Erythroblast (primary cell): ENCODE results near the gene EGFL8.

Experiments
- DNase-seq, 2 experiments: peaks; one replicate each; lab custom pipeline; 2025; lab: John Stamatoyannopoulos, UW
- GATA1 ChIP-seq: IDR thresholded peaks from 2 replicates; pipeline ENCODE4 v1.6.1; 2011; ENCODE audit warnings: low read depth, mild to moderate bottlenecking, control low read depth, low read length, moderate library complexity
- POLR2A ChIP-seq: IDR thresholded peaks from 2 replicates; pipeline ENCODE4 v1.6.1; 2011; ENCODE audit warnings: mild to moderate bottlenecking, low read length

The EGFL8 gene

GRCh38 chr6:32215617-32216016 lies 51.2 kb downstream of the EGFL8 start:
- DNase-seq: no peak
- TF ChIP-seq POLR2A: no peak
- no peak for TF ChIP-seq GATA1

GRCh38 chr6:32216285-32216684 lies 51.9 kb downstream of the EGFL8 start:
- no peak for TF ChIP-seq GATA1
- TF ChIP-seq POLR2A: no peak

GRCh38 chr6:32216998-32217397 lies 52.6 kb downstream of the EGFL8 start:
- no peak for DNase-seq
- TF ChIP-seq POLR2A: no peak
- no peak for TF ChIP-seq GATA1

More at GRCh38 chr6:32216285-32216684, 51.9 kb downstream of the EGFL8 start:
- DNase-seq: peak; percentile 20 to 55
